Adrenal gland (tissue), 12 donors: ENCODE data around the gene DLGAP1. TPM values are rescaled to one million over a fixed set of nuclear protein-coding genes. Genes with fewer than 3 reads are reported as not detected.
A peak's percentile ranks its signal among the peaks of the same experiment; 100 is the strongest.

Experiments used
- DNase-seq, 7 donors: peaks; one replicate each; pipeline ENCODE4 v3.0.0-alpha.2; 2019 to 2020
- H3K27ac ChIP-seq, 5 donors: fragments of 200-600 bp; sonication (generic) in 4 of 5; 1 replicate in 3 of 5; 2 replicates in 2 of 5; pipeline versions ENCODE4 v1.5.1 to v1.8.0; 2016 to 2020; ENCODE audit warnings: mild to moderate bottlenecking in 1 of 5
- H3K27me3 ChIP-seq: fragments of 200-600 bp; 2 replicates; pipeline ENCODE4 v1.8.0; 2021
- H3K36me3 ChIP-seq, 2 donors: fragments of 200-600 bp; replicated peaks in 1 of 2; 1 replicate in 1 of 2; 2 replicates in 1 of 2; pipeline versions ENCODE4 v1.5.1 to v1.8.0; 2018 to 2022
- H3K4me1 ChIP-seq, 2 donors: fragments of 200-600 bp; replicated peaks in 1 of 2; 1 replicate in 1 of 2; 2 replicates in 1 of 2; pipeline versions ENCODE4 v1.5.1 to v1.8.0; 2018 to 2021
- H3K4me3 ChIP-seq, 4 donors: fragments of 200-600 bp; sonication (generic) in 3 of 4; one replicate each; pipeline ENCODE4 v1.5.1; 2016 to 2018
- H3K9me3 ChIP-seq, 3 donors: fragments of 200-600 bp; sonication (generic) in 1 of 3; replicated peaks in 1 of 3; 1 replicate in 2 of 3; 2 replicates in 1 of 3; pipeline versions ENCODE4 v1.5.1 to v1.8.0; 2016 to 2021
- CTCF ChIP-seq, 6 experiments: fragments of 450-650 bp in 4 of 6; fragments of 200-600 bp in 2 of 6; sonication (generic) in 1 of 6; IDR thresholded peaks; 1 replicate in 5 of 6; 2 replicates in 1 of 6; pipeline versions ENCODE4 v1.5.1 to v1.8.0; 2016 to 2021; ENCODE audit warnings: antibody characterized with exemption in 6 of 6, mild to moderate bottlenecking in 2 of 6, moderate library complexity in 1 of 6
- POLR2A ChIP-seq, 2 donors: fragments of 450-650 bp; IDR thresholded peaks; one replicate each; pipeline ENCODE4 v1.6.1; 2017; ENCODE audit warnings: antibody characterized with exemption in 2 of 2, mild to moderate bottlenecking in 2 of 2, moderate library complexity in 1 of 2
- WGBS, 4 donors: extraction: QIAGEN DNeasy Blood & Tissue Kit in 2 of 4; methylation state at CpG; one replicate each; pipeline versions ENCODE4 v1.1.5 to v1.1.7; 2013 to 2017; 5-methylcytosine and 5-hydroxymethylcytosine counted together
- intact Hi-C, 2 donors: fragments of 100-400 bp; cut with DNase I; formaldehyde crosslinking; loops; one replicate each; pipeline versions ENCODE4 v1.14.1 to v1.15.0; 2022 to 2023
- polyA plus RNA-seq, 3 donors: library from polyadenylated mRNA; stranded (reverse); fragments of 200-250 nt in 2 of 3; fragments of 350-450 nt in 1 of 3; fragmentation: Illumina TruSeq in 1 of 3; extraction: RNeasy Lipid Tissue Mini Kit (QIAGEN cat#74804) in 1 of 3; gene quantifications; one replicate each; pipeline ENCODE4 v1.2.3, GENCODE V29; 2013 to 2014
- total RNA-seq, 9 donors: library from RNA; depleted of rRNA in 4 of 9; stranded (reverse); fragments of >200 nt in 4 of 9; fragments of 120-200 nt in 1 of 9; fragmentation: NEBNext Ultra II Directional in 1 of 9; extraction: Animal tissue kit (Norgen Biotek cat#: 25700) in 1 of 9; gene quantifications; one replicate each; pipeline versions ENCODE4 v1.1.0 to v1.2.4, GENCODE V29; 2013 to 2023
- donor health status: healthy with polysubstance abuse.
- donor health status: Bipolar disorder and iron deficiency.
- donor health status: DM: yes; HTN: yes; CAD: no.
- donor health status: DM: no; HTN: no; CAD: no.
- donor health status: DM: no; HTN: no; CAD: no.
- donor health status: DM: yes; HTN: yes; CAD: no.

DLGAP1 gene
- total and polyA plus RNA-seq, 12 donors, result 1.7 to 30.9 (median 12.9) TPM

- DNase-seq, result no peak
- intact Hi-C loops, result no loop called here
- Histone ChIP-seq H3K36me3 (no peaks in the 10 kb centered on the region), H3K9me3 (no peaks in the 10 kb centered on the region), H3K27me3 (no peaks in the 10 kb centered on the region), H3K27ac (peak overlapping the region in 1 of 5 donors; percentile 11), H3K4me1 (peaks cover 14 to 15% of the 10 kb centered on the region in 2 donors), H3K4me3 (no peak overlapping the region)
- WGBS, 4 donors, result 79 to 93% (median 85%) methylated on average over 7 of the region's 7 CpGs
- TF ChIP-seq POLR2A (IDR thresholded peaks at IDR 0.05) (no peak), CTCF (IDR thresholded peaks at IDR 0.05) (no peak)
Measured at GRCh38 chr18:3495691-3496430, 959.2 kb downstream of the DLGAP1 start.

DNA sequence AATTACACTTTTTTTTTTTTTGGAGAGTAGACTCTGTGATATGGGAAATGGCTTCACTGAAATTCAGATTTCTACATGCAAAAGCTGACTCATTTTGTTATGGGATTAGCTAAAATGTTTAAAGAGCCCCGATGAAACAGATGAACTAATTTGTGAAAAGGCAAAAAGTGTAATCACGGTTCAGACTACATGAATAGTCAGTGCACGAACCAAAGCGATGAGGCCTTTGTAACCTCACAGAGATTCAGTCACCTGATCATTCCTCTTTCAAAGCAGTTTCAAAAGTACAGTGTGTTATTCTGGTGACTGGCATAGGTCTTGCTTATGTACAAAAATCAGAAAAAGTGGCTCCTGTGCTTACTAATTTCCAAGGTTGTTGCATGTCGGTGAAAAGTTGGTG, 960.5 kb downstream of the DLGAP1 start:
- Histone ChIP-seq H3K27me3 (no peaks in the 10 kb centered on the region), H3K4me1 (peaks cover 4 to 9% of the 10 kb centered on the region in 2 donors), H3K36me3 (no peaks in the 10 kb centered on the region), H3K9me3 (no peaks in the 10 kb centered on the region), H3K27ac (no peak overlapping the region), H3K4me3 (no peak overlapping the region)
- 94 to 96% (median 94%) methylated on average over 5 of the region's 5 CpGs for whole genome bisulfite sequencing, 4 donors
- TF ChIP-seq CTCF (IDR thresholded peaks at IDR 0.05), result no peak
- TF ChIP-seq POLR2A (IDR thresholded peaks at IDR 0.05), result no peak
- intact Hi-C loops, result no loop called here
- no peak for DNase-seq

GRCh38 chr18:3494245-3494526, 960.9 kb downstream of the DLGAP1 start:
- Histone ChIP-seq H3K9me3 (no peaks in the 10 kb centered on the region), H3K27me3 (no peaks in the 10 kb centered on the region), H3K27ac (peak overlapping the region in 1 of 5 donors; percentile 45), H3K4me3 (no peak overlapping the region), H3K36me3 (no peaks in the 10 kb centered on the region), H3K4me1 (peaks cover under 1 to 5% of the 10 kb centered on the region in 2 donors)
- no peak for DNase-seq
- 89 to 95% (median 93%) methylated on average over 4 of the region's 4 CpGs for WGBS, 4 donors
- no peak for TF ChIP-seq POLR2A (IDR thresholded peaks at IDR 0.05)
- no peak for TF ChIP-seq CTCF (IDR thresholded peaks at IDR 0.05)
- intact Hi-C loops, result no loop called here

- no peak overlapping the region for H3K4me3 ChIP-seq
- intact Hi-C loops, result no loop called here
- no peaks in the 10 kb centered on the region for H3K36me3 ChIP-seq
- no peak for TF ChIP-seq CTCF (IDR thresholded peaks at IDR 0.05)
- WGBS, 4 donors, result 79 to 88% (median 85%) methylated on average over 6 to 9 of the region's 9 CpGs
- no peaks in the 10 kb centered on the region for H3K27me3 ChIP-seq
- DNase-seq, result no peak
- H3K27ac ChIP-seq, result peak overlapping the region in 1 of 5 donors; percentile 45
- H3K9me3 ChIP-seq, result no peaks in the 10 kb centered on the region
- no peaks in the 10 kb centered on the region for H3K4me1 ChIP-seq
Measured at GRCh38 chr18:3493501-3494244, 961.4 kb downstream of the DLGAP1 start.
